Upper lobe of left lung (tissue), 6 donors: ENCODE data around the gene MRPL58. TPM values are rescaled to one million over a fixed set of nuclear protein-coding genes. Genes with fewer than 3 reads are reported as not detected.

Experiments
- ATAC-seq, 2 donors: fragments of 200-7000 bp; cut with Tn5 transposase; one replicate each; pipeline ENCODE4 v1.9.1; 2022; ENCODE audit warnings: mild to moderate bottlenecking in 2 of 2, moderate library complexity in 2 of 2; ENCODE audit not compliant: low FRiP score in 2 of 2
- DNase-seq, 2 donors: peaks; one replicate each; pipeline ENCODE4 v3.0.0-alpha.2; 2019 to 2020
- H3K27ac ChIP-seq, 4 donors: fragments of 200-600 bp; sonication (generic); one replicate each; pipeline ENCODE4 v1.5.1; 2016 to 2019
- H3K27me3 ChIP-seq, 4 donors: fragments of 200-600 bp; sonication (generic); one replicate each; pipeline ENCODE4 v1.5.1; 2017 to 2019
- H3K36me3 ChIP-seq, 4 donors: fragments of 200-600 bp; sonication (generic); one replicate each; pipeline ENCODE4 v1.5.1; 2016 to 2019
- H3K4me1 ChIP-seq, 4 donors: fragments of 200-600 bp; sonication (generic); one replicate each; pipeline ENCODE4 v1.5.1; 2018 to 2019
- H3K4me3 ChIP-seq, 4 donors: fragments of 200-600 bp; sonication (generic); one replicate each; pipeline ENCODE4 v1.5.1; 2017 to 2019; ENCODE audit warnings: mild to moderate bottlenecking in 2 of 4, moderate library complexity in 1 of 4
- H3K9me3 ChIP-seq, 4 donors: fragments of 200-600 bp; sonication (generic); one replicate each; pipeline ENCODE4 v1.5.1; 2018 to 2019
- CTCF ChIP-seq, 6 experiments: fragments of 450-650 bp in 4 of 6; fragments of 200-600 bp in 2 of 6; sonication (generic) in 2 of 6; IDR thresholded peaks; one replicate each; pipeline ENCODE4 v1.5.1; 2016 to 2019; ENCODE audit warnings: antibody characterized with exemption in 6 of 6
- EP300 ChIP-seq, 4 donors: sonication (generic); formaldehyde crosslinking; IDR thresholded peaks; one replicate each; pipeline ENCODE4 v1.5.1; 2017; ENCODE audit warnings: antibody characterized with exemption in 4 of 4, control low read depth in 2 of 4
- POLR2A ChIP-seq, 4 donors: fragments of 450-650 bp; IDR thresholded peaks; one replicate each; pipeline ENCODE4 v1.5.1; 2016 to 2017; ENCODE audit warnings: antibody characterized with exemption in 4 of 4, mild to moderate bottlenecking in 2 of 4
- POLR2AphosphoS5 ChIP-seq, 2 donors: sonication (generic); formaldehyde crosslinking; IDR thresholded peaks; one replicate each; pipeline ENCODE4 v1.5.1; 2017; ENCODE audit warnings: antibody characterized with exemption in 2 of 2
- WGBS, 2 donors: methylation state at CpG; one replicate each; pipeline ENCODE4 v1.1.5; 2017 to 2018; 5-methylcytosine and 5-hydroxymethylcytosine counted together
- total RNA-seq, 6 donors: library from RNA; depleted of rRNA in 4 of 6; stranded (reverse); fragments of >200 nt in 4 of 6; gene quantifications; one replicate each; pipeline versions ENCODE4 v1.1.0 to v1.2.1, GENCODE V29; 2016 to 2021
- donor health status: DM: no; HTN: no; CAD: no; lungs with moderate emphysema.
- donor health status: DM: no; HTN: yes; CAD: no; lungs with severe emphysema.

Gene MRPL58
- total RNA-seq, 6 donors from 2014 or later: 10.5 to 41.0 (median 21.8) TPM

DNA sequence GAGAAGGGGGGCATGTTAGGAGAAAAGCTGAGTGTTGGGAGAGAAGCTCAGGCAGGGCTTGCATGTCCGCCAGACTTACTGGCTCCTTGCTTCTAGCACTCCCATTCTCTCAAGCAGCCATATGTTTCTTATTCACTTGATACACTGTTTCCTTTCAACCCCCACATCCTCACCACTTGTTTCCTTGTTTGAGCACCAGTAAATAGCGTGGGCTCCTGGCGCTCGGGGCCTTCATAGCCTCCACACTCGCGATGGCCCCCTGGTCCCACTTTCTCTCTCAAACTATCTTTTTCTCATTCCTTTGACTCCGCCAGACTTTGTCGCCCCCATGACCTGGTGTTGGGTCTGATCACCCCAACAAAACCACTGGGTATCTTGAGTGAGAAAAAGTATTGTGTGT is 17.7 kb downstream of the MRPL58 start:
- Histone ChIP-seq H3K9me3 (no peaks in the 10 kb centered on the region), H3K4me1 (peaks cover 21 to 33% (median 25%) of the 10 kb centered on the region in 4 donors), H3K4me3 (no peak overlapping the region), H3K27me3 (no peaks in the 10 kb centered on the region), H3K36me3 (no peaks in the 10 kb centered on the region), H3K27ac (no peak overlapping the region)
- ATAC-seq: no peak
- DNase-seq: no peak
- no peak for TF ChIP-seq POLR2AphosphoS5 (IDR thresholded peaks at IDR 0.05)
- no peak for TF ChIP-seq POLR2A (IDR thresholded peaks at IDR 0.05)
- no peak for TF ChIP-seq CTCF (IDR thresholded peaks at IDR 0.05)
- TF ChIP-seq EP300 (IDR thresholded peaks at IDR 0.05): no peak
- 87 to 100% methylated on average over 8 of the region's 8 CpGs for WGBS, 2 donors

GRCh38 chr17:75031972-75032719 is 19.7 kb downstream of the MRPL58 start:
- TF ChIP-seq POLR2A (IDR thresholded peaks at IDR 0.05) (no peak), POLR2AphosphoS5 (IDR thresholded peaks at IDR 0.05) (no peak)
- peak; percentile 51 for ATAC-seq
- peak overlapping the region; percentile 20 to 75 (median 64) for H3K4me3 ChIP-seq

GRCh38 chr17:75032720-75033280 is 20.3 kb downstream of the MRPL58 start:
- TF ChIP-seq POLR2A (IDR thresholded peaks at IDR 0.05): no peak
- no peak for TF ChIP-seq POLR2AphosphoS5 (IDR thresholded peaks at IDR 0.05)
- TF ChIP-seq CTCF (IDR thresholded peaks at IDR 0.05): no peak
- TF ChIP-seq EP300 (IDR thresholded peaks at IDR 0.05): no peak
- 5 to 10% methylated on average over 13 of the region's 13 CpGs for WGBS, 2 donors
- Histone ChIP-seq H3K27ac (peak overlapping the region; percentile 16 to 91 (median 36)), H3K4me1 (peaks cover 36 to 47% (median 40%) of the 10 kb centered on the region in 4 donors), H3K36me3 (no peaks in the 10 kb centered on the region), H3K9me3 (no peaks in the 10 kb centered on the region), H3K27me3 (no peaks in the 10 kb centered on the region), H3K4me3 (peak overlapping the region; percentile 20 to 75 (median 64))
- DNase-seq (peak in 1 of 2 donors; percentile 62), ATAC-seq (no peak)

More at GRCh38 chr17:75031972-75032719, 19.7 kb downstream of the MRPL58 start:
- H3K27me3 ChIP-seq: no peaks in the 10 kb centered on the region
- WGBS, 2 donors: 11 to 21% methylated on average over 10 of the region's 10 CpGs
- H3K9me3 ChIP-seq: no peaks in the 10 kb centered on the region
- DNase-seq: peak in 1 of 2 donors; percentile 62
- peak overlapping the region; percentile 16 to 51 (median 29) for H3K27ac ChIP-seq
- H3K36me3 ChIP-seq: no peaks in the 10 kb centered on the region
- H3K4me1 ChIP-seq: peaks cover 36 to 47% (median 40%) of the 10 kb centered on the region in 4 donors

GRCh38 chr17:75033346-75034235 is 21.1 kb downstream of the MRPL58 start:
- H3K36me3 ChIP-seq: peaks cover 4 to 8% (median 6%) of the 10 kb centered on the region in 4 donors
- H3K4me3 ChIP-seq: peak overlapping the region; percentile 18 to 75 (median 64)
- peaks cover 36 to 47% (median 40%) of the 10 kb centered on the region in 4 donors for H3K4me1 ChIP-seq
- peak; percentile 91 to 93 for DNase-seq
- ATAC-seq: peak; percentile 66 to 85
- no peaks in the 10 kb centered on the region for H3K27me3 ChIP-seq
- H3K27ac ChIP-seq: peak overlapping the region; percentile 82 to 91 (median 88)
- 2% methylated on average over 23 to 30 of the region's 36 CpGs for WGBS, 2 donors
- no peak for TF ChIP-seq POLR2A (IDR thresholded peaks at IDR 0.05)
- TF ChIP-seq POLR2AphosphoS5 (IDR thresholded peaks at IDR 0.05): peak; percentile 43 to 65
- no peaks in the 10 kb centered on the region for H3K9me3 ChIP-seq

DNA sequence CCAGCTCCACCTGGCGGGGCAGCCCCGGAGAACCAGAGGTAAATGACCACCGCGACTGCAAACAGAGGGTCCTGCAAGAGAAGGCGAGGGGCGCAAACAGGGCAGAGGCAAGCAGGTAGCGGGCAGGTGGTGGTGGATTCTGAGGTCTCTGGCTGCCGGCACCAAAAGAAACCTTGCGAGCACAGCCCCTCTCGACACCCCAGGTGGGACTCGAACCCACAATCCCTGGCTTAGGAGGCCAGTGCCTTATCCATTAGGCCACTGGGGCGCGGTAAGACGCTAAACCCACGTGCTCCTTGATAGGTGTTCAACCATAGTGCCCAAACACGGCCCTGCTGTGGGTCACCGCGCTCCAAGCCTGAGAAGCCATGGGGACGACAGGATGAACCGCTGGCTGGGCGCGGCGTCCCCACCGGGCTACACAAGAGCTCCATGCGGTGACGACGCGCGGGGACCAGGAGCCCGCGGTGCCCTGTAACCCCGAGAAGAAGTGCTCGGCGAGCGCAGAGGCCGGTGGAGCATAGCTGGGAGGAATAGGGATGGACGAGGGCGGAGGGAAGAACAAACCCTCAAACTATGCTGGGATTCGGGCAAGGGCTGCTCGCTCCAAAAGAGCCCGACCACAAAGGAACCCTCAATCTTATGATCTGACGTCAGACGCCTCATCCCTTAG is 21.9 kb downstream of the MRPL58 start:
- peak; percentile 63 to 92 for ATAC-seq
- peaks cover 36 to 47% (median 40%) of the 10 kb centered on the region in 4 donors for H3K4me1 ChIP-seq
- WGBS, 2 donors: 2 to 3% methylated on average over 23 to 43 of the region's 43 CpGs

More for the DNA sequence above, 21.9 kb downstream of the MRPL58 start:
- Histone ChIP-seq H3K27me3 (no peaks in the 10 kb centered on the region), H3K9me3 (no peaks in the 10 kb centered on the region), H3K4me3 (peak overlapping the region; percentile 59 to 75 (median 70)), H3K36me3 (peaks cover 4 to 16% (median 14%) of the 10 kb centered on the region in 4 donors), H3K27ac (peak overlapping the region; percentile 82 to 91 (median 88))
- TF ChIP-seq POLR2A (IDR thresholded peaks at IDR 0.05) (peak in 1 of 4 donors; percentile 5), POLR2AphosphoS5 (IDR thresholded peaks at IDR 0.05) (peak; percentile 10 to 46), EP300 (IDR thresholded peaks at IDR 0.05) (no peak), CTCF (IDR thresholded peaks at IDR 0.05) (peak in 2 of 6 experiments; percentile 30 to 42)
- DNase-seq: peak; percentile 88 to 91
